ENCODE measurements around the gene CADM3.

- TF ChIP-seq ARNTL (CRISPR knock-in tag; IDR thresholded peaks at IDR 0.05; ENCODE audit: borderline replicate concordance, low read depth) (no peak), CREB5 (CRISPR knock-in tag; IDR thresholded peaks at IDR 0.05; ENCODE audit: low read depth) (no peak), ZNF565 (CRISPR knock-in tag; conservative IDR thresholded peaks at IDR 0.05; ENCODE audit: low read depth) (no peak), ZNF70 (CRISPR knock-in tag; IDR thresholded peaks at IDR 0.05) (no peak), ZFP30 (CRISPR knock-in tag; IDR thresholded peaks at IDR 0.05) (no peak), PATZ1 (CRISPR knock-in tag; IDR thresholded peaks at IDR 0.05; ENCODE audit: borderline replicate concordance) (no peak), ESRRG (CRISPR knock-in tag; IDR thresholded peaks at IDR 0.05) (no peak), RARB (CRISPR knock-in tag; IDR thresholded peaks at IDR 0.05) (no peak), TOX (CRISPR knock-in tag; IDR thresholded peaks at IDR 0.05; ENCODE audit: borderline replicate concordance) (no peak), CSDC2 (CRISPR knock-in tag; IDR thresholded peaks at IDR 0.05) (no peak), TCF4 (CRISPR knock-in tag; IDR thresholded peaks at IDR 0.05; ENCODE audit: borderline replicate concordance) (no peak), ZC3H10 (CRISPR knock-in tag; IDR thresholded peaks at IDR 0.05) (no peak)
- TF ChIP-seq, protein P1, sequence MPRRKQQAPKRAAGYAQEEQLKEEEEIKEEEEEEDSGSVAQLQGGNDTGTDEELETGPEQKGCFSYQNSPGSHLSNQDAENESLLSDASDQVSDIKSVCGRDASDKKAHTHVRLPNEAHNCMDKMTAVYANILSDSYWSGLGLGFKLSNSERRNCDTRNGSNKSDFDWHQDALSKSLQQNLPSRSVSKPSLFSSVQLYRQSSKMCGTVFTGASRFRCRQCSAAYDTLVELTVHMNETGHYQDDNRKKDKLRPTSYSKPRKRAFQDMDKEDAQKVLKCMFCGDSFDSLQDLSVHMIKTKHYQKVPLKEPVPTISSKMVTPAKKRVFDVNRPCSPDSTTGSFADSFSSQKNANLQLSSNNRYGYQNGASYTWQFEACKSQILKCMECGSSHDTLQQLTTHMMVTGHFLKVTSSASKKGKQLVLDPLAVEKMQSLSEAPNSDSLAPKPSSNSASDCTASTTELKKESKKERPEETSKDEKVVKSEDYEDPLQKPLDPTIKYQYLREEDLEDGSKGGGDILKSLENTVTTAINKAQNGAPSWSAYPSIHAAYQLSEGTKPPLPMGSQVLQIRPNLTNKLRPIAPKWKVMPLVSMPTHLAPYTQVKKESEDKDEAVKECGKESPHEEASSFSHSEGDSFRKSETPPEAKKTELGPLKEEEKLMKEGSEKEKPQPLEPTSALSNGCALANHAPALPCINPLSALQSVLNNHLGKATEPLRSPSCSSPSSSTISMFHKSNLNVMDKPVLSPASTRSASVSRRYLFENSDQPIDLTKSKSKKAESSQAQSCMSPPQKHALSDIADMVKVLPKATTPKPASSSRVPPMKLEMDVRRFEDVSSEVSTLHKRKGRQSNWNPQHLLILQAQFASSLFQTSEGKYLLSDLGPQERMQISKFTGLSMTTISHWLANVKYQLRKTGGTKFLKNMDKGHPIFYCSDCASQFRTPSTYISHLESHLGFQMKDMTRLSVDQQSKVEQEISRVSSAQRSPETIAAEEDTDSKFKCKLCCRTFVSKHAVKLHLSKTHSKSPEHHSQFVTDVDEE (CRISPR knock-in tag; IDR thresholded peaks at IDR 0.05) = no peak
- TF ChIP-seq, protein P2, sequence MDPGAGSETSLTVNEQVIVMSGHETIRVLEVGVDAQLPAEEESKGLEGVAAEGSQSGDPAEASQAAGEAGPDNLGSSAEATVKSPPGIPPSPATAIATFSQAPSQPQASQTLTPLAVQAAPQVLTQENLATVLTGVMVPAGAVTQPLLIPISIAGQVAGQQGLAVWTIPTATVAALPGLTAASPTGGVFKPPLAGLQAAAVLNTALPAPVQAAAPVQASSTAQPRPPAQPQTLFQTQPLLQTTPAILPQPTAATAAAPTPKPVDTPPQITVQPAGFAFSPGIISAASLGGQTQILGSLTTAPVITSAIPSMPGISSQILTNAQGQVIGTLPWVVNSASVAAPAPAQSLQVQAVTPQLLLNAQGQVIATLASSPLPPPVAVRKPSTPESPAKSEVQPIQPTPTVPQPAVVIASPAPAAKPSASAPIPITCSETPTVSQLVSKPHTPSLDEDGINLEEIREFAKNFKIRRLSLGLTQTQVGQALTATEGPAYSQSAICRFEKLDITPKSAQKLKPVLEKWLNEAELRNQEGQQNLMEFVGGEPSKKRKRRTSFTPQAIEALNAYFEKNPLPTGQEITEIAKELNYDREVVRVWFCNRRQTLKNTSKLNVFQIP (CRISPR knock-in tag; IDR thresholded peaks at IDR 0.05; ENCODE audit: borderline replicate concordance, low read depth) = no peak
Measured at GRCh38 chr1:159181328-159182024, 10.1 kb downstream of the CADM3 start.

All from SK-N-SH treated with all-trans-retinoic acid at 6 μM for 48 hours (cell line).